Kidney epithelial cell (primary cell): Measurements from ENCODE around the gene PTPN3. TPM values are rescaled to one million over a fixed set of nuclear protein-coding genes. Genes with fewer than 3 reads are reported as not detected.
"Not testable (repeated sequence)": the region's sequence is repeated elsewhere in the genome, so short reads cannot be mapped to it uniquely, and the experiment has no call there.

ENCODE experiments used
- DNase-seq: peaks from one replicate; pipeline ENCODE4 v3.0.0-alpha.2; 2010; ENCODE audit warnings: low read depth
- H3K27me3 ChIP-seq: 2 replicates; pipeline ENCODE4 v1.6.0; 2011; ENCODE audit warnings: low read length; ENCODE audit not compliant: control insufficient read depth, insufficient read depth
- H3K36me3 ChIP-seq: 2 replicates; pipeline ENCODE4 v1.5.1; 2011; ENCODE audit warnings: low read length; ENCODE audit not compliant: control insufficient read depth, insufficient read depth
- H3K4me3 ChIP-seq: 2 replicates; pipeline ENCODE4 v1.5.1; 2011; ENCODE audit warnings: low read depth, mild to moderate bottlenecking, control low read depth, low read length
- CTCF ChIP-seq: IDR thresholded peaks from 2 replicates; pipeline ENCODE4 v1.5.1; 2011; ENCODE audit warnings: mild to moderate bottlenecking, moderate library complexity, low read length, control low read depth, inconsistent platforms; ENCODE audit not compliant: insufficient read depth, poor library complexity, severe bottlenecking
- total RNA-seq: library from RNA; depleted of rRNA; stranded (reverse); fragments of >200 nt; gene quantifications from 2 replicates; pipeline ENCODE4 v1.2.3, GENCODE V29; 2015

Gene PTPN3
- total RNA-seq, 1 donor from 2014 or later = 33.6 TPM

- Histone ChIP-seq H3K4me3 (no peak overlapping the region), H3K36me3 (no peaks in the 10 kb centered on the region), H3K27me3 (no peaks in the 10 kb centered on the region)
- TF ChIP-seq CTCF = no peak
- no peak for DNase-seq
These were observed 125.9 kb downstream of the PTPN3 start for GRCh38 chr9:109372246-109372645.

- no peak overlapping the region for H3K4me3 ChIP-seq
- DNase-seq = no peak
- no peaks in the 10 kb centered on the region for H3K36me3 ChIP-seq
- TF ChIP-seq CTCF = no peak
- no peaks in the 10 kb centered on the region for H3K27me3 ChIP-seq
These were observed 126.7 kb downstream of the PTPN3 start for GRCh38 chr9:109371374-109371773.

GRCh38 chr9:109369285-109369684 is 128.8 kb downstream of the PTPN3 start:
- DNase-seq = no peak
- no peak overlapping the region for H3K4me3 ChIP-seq
- no peaks in the 10 kb centered on the region for H3K27me3 ChIP-seq
- TF ChIP-seq CTCF = no peak
- no peaks in the 10 kb centered on the region for H3K36me3 ChIP-seq

- TF ChIP-seq CTCF = no peak
- no peak for DNase-seq
- Histone ChIP-seq H3K4me3 (no peak overlapping the region), H3K27me3 (no peaks in the 10 kb centered on the region), H3K36me3 (no peaks in the 10 kb centered on the region)
These were observed 137.3 kb downstream of the PTPN3 start for GRCh38 chr9:109360771-109361170.

- H3K36me3 ChIP-seq, DNase-seq, H3K4me3 ChIP-seq, H3K27me3 ChIP-seq: not testable (repeated sequence)
These were observed 139.0 kb downstream of the PTPN3 start for GRCh38 chr9:109358968-109359603.

- H3K36me3 ChIP-seq = no peaks in the 10 kb centered on the region
- no peak for DNase-seq
- no peak overlapping the region for H3K4me3 ChIP-seq
- H3K27me3 ChIP-seq = no peaks in the 10 kb centered on the region
- TF ChIP-seq CTCF = no peak
These were observed 142.4 kb downstream of the PTPN3 start for GRCh38 chr9:109355564-109356297.
